HCEC 1CT (cell line): ENCODE data around the gene ATXN1.

Experiments
- DNase-seq: peaks from one replicate; pipeline ENCODE4 v3.0.0-alpha.2; 2017

ATXN1 gene

DNA sequence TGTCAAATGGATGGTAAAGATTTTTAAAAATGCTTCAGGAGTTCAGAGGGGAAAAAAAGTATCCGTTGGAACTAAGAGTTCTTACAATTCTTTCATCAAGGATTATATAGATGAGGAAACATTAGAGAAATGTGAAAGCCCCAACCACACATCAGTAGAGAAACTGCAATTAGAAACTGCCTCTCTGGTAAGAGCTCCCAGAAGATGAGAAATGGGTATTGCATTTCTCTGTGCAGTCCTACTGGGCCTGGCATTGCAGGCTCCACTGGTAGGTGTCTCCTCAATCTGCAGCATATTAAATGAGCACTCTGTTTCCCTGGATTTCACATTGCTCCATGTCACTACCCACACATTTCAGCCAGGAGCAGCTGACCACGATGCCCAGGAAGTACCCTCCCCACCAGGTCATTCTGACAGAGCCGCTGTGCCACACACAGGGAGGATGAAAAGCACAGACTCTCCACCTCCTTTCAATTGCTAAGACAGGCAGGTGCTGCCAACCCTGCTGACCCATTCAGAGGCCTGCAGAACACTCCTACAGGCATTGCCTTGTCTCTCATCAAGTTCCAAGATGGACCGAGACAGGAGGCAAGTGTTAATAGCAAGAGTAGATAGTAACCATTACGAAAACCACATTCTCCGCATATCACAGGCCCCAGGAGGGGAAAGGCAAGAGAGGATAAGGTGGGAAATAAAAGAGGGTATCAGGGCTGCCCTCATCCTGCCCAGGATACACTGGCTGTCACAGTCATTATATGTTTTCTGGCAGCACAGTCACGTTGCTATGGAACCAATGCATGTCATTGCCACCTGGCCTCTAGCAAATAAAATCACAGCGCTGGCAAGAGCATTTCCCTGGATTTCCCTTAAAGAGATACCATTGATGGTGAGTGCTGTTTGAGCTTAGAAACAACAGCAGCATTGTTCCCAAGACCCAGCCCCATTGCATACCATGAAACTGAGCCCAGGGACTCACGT is 241.7 kb downstream of the ATXN1 start:
- no peak for DNase-seq

DNA sequence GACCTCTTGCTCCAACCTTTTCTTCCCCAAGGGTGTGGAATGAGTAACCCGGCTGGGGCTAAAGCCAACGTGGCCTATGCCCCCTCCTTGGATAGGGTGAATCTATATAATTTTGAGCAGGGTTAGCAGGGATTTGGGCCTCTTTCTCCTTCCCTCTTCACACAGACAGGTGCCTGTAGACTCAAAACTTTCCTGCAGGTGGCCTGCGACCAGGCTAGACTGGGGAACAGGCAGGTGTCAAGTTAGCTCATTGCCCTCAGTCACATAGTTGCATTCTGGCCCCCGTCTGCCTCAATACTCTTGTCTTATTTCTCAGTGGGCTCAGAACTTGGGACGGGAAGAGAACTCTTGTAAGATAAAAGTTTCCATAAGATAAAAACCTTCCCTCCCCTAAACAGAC is 243.0 kb downstream of the ATXN1 start:
- DNase-seq, result no peak

DNA sequence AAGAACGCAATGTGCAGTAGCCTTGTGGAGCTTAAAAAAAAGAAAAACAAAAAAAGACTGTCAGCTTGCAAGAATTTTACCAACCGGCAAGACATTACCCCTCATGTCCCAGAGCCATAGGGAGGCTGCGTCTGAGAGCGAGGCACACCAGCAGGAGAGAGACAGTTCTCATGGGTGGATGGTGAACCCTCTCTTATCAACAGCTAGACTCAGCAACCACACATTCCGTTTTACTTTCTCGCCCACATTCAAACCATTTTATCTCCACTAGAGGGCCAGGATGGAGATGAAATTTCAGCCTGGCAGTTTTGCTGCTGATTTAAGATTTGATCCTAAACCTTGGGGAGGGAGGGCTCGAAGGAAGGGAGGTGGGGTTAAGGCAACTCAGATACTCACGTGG is 247.0 kb downstream of the ATXN1 start:
- DNase-seq, result peak; percentile 56

DNA sequence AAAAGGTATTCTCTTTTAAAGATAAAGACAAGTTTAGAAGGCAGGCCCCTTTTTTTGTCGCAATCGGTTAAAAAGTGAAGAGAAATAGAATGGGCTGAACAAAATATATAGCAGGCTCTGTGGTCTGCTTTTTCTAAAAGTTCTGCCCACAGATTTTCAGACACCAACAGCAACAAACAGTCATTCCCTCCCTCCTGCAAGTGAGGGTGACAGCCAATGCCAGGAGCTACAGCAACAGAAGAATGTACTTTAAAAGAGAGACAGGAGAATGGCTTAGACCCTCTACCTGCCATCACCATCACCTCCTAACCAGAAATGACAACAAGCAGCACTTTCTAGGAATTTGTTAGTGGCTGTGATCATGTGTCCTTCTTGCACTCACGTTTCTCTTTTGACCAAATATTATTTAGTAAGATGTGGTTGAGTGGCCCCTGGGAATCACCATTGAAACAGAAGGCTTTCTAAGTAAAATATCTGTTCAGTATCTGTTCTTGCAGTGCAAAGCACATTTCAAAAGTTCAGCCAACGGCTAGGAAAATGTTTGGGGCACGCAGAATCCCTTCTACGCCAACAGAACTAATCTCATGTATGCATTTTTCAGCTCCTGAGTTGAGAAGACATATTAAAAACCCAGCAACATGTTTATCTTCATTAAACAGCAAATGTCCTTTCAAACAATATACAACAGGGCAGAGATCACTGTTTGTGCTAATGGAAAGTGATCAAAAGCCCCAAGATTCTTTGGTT is 248.5 kb downstream of the ATXN1 start:
- DNase-seq, result no peak

DNA sequence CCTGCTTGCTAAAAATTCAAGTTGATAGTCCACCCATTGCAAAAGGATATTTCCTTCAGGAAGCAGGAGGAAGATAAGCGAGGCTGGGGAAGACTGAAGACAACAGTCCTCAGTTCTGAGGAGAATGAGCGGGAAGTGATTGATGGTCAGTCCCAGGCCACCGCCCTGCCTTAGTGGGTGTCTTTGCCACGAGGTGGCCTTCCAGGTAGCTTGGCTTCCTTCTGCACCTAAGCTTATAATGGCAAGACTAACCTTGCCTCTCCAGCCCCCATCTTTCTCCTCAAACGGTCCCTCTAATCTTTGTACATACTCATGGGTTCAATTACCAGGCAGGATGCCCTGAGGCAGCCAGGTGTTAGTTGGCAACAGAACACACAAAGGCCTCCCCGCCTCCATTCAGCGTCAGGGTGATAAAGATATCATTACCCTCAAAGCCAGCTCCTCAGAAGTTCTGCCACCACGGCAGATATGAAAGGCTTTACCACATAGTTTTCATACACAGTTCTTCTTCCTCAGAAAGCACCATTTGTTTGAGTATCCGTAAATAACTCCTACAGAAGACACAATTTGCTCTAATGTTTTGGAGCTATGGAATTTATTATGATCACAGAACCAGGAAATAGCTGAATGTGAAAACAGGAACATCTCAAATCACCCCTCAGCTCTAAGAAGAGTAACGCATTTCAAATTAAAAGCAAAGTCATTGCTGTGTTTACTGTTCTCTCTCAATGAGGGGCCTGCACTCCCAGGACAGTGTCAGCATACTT is 249.4 kb downstream of the ATXN1 start:
- DNase-seq, result no peak

DNA sequence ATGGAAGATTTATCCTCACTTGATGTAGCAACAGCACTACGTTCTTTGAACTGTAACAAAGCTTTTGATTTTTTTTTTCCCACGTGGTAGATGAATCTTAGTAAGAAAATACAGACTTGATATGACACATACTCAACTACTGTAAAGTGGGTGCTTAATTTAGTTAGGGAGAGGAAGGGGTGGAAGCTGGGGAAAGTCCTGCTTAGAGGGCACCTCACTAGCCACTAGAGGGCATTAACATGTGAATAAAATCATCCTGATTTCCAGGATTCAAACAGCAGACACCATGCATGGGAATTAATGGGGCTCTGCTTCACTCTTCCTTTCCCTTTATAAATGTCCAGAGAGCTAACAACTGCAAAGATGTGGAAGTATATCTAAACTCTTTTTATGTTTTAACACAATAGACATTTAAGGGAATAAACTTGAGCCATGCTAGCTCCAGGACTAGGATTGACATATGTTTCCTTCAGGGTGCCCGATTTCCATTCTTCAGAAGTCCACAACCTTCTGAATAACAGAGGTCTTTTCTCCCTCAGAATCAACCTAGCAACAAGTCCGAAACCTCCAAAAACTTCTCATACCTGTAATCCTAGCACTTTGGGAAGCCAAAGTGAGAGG is 250.1 kb downstream of the ATXN1 start:
- peak; percentile 54 for DNase-seq

DNA sequence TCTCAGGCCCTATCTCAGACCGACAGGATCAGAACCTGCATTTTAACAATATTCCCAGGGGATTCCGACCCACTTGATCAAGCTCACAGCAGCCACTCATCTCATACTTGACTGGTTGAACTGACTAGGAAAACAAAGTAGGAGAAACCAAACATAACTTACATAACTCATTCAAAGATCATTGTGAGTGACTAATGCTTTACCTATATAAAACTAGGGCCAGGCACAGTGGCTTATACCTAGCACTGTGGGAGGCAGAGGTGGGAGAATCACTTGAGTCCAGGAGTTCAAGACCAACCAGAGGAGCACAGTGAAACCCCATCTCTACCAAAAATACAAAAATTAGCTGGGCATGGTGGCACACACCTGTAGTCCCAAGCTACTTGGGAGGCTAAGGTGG is 251.0 kb downstream of the ATXN1 start:
- DNase-seq, result no peak

- no peak for DNase-seq
Observed at GRCh38 chr6:16508959-16509358, 252.3 kb downstream of the ATXN1 start.

DNA sequence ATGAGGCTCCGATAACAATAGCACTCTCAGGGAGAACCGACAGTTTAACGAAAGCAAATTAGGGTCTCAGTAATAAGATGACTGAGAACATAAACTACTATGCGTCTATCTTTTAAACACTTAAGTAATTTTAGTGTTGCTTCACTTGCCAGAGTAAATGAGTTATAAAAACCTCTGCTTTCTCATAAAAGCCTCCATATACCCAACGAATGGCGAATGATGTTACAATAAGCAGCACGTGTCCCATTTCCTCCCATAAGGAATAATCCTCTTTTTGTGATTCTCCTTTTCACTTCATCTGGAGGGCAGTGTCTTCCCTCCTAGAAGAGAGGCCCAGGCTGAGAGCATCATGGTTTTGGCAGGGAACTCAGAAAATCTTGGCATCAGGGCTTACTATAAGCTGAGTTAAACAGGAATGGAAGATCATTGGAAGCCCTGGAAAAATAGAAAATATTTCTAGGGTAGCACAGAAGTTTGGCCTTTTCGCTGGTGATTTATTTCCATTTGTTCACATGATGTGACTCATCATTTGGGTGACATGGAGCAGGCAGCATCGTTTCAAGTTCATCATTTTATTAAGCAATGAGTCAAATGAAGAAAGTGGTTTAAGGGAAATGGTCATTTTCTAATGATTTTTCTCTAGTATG is 255.4 kb downstream of the ATXN1 start:
- DNase-seq, result peak; percentile 70

- no peak for DNase-seq
Observed at GRCh38 chr6:16504609-16505008, 256.7 kb downstream of the ATXN1 start.

GRCh38 chr6:16503970-16504415 is 257.3 kb downstream of the ATXN1 start:
- DNase-seq, result no peak

- DNase-seq, result no peak
Observed at GRCh38 chr6:16503241-16503775, 258.0 kb downstream of the ATXN1 start.

DNA sequence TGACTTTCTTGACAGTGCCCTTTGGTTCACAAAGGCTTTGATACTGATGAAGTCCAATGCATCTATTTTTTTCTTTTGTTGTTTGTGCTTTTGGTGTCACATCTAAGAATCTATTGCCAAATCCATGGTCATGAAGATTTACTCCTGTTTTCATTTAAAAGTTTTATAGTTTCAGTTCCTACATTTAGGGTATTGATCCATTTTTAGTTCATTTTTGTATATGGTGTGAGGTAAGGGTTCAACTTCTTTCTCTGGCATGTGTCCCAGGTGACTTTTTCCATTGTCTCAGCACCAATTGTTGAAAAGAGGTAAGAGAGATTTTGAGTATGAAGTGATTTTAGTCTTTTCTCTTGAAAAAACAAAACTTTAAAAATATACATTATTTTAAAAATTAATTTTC is 262.3 kb downstream of the ATXN1 start:
- no peak for DNase-seq

GRCh38 chr6:16498237-16498636 is 263.0 kb downstream of the ATXN1 start:
- no peak for DNase-seq

GRCh38 chr6:16496991-16497801 is 264.1 kb downstream of the ATXN1 start:
- no peak for DNase-seq

- no peak for DNase-seq
Observed at GRCh38 chr6:16496210-16496609, 265.1 kb downstream of the ATXN1 start.

GRCh38 chr6:16494793-16495192 is 266.5 kb downstream of the ATXN1 start:
- no peak for DNase-seq

DNA sequence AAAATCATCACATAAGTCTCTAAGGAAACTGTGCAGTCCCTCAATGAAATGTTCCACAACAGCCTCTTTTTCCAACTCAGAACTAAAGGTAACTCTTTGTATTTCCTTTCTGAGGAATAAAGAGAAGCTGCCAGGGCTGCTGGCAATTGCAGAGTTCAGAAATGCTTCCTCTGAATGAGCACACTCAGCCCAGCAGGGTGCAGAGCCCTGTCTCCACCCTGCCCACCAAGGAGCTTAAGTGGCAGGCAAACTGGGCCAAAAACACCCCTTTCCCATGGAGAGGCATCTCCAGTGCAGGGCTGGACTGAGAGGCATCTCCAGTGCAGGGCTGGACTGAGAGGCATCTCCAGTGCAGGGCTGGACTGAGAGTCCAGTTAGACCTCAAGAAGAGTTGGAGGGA is 267.5 kb downstream of the ATXN1 start:
- DNase-seq, result no peak

GRCh38 chr6:16493112-16493511 is 268.1 kb downstream of the ATXN1 start:
- DNase-seq, result no peak

DNA sequence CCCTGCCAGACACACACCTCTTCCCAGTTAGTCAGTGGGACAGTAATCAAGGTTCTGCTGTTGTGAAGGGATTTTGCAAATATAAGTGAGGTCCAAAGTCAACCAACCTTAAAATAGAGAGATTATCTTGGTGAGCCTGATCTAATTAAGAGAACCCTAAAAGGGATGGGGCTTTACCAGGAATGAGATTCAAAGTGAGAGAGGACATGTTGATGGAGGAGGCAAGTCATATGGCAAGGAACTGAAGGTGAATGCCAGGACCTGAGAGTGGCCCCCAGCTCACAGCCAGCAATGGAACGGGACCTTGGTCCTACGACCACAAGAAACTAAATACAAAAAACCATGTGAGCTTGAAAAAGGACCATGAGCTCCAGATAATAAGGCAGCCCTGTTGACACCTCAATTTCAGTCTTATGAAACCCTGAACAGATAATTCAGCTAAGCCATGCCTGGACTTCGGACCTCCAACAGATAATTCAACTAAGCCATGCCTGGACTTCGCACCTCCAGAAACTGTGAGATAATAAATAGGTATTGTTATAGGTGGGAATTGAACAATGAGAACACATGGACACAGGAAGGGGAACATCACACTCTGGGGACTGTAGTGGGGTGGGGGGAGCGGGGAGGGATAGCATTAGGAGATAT is 269.5 kb downstream of the ATXN1 start:
- no peak for DNase-seq
